Peyer's patch (tissue), 4 donors: Measurements from ENCODE around the gene ZNF804A.

ENCODE experiments used
- POLR2A ChIP-seq, 2 donors: fragments of 450-650 bp; IDR thresholded peaks; one replicate each; pipeline ENCODE4 v1.5.1; 2017; ENCODE audit warnings: antibody characterized with exemption in 2 of 2, mild to moderate bottlenecking in 2 of 2, moderate library complexity in 2 of 2
- TF ChIP-seq, protein P1 (sequence below), 6 experiments: fragments of 450-650 bp in 4 of 6; fragments of 200-600 bp in 2 of 6; sonication (generic) in 1 of 6; IDR thresholded peaks; one replicate each; pipeline ENCODE4 v1.5.1; 2017 to 2019; ENCODE audit warnings: antibody characterized with exemption in 6 of 6, mild to moderate bottlenecking in 3 of 6, moderate library complexity in 1 of 6

GRCh38 chr2:184689638-184690037 lies 91.3 kb downstream of the ZNF804A start:
- TF ChIP-seq, protein P1, sequence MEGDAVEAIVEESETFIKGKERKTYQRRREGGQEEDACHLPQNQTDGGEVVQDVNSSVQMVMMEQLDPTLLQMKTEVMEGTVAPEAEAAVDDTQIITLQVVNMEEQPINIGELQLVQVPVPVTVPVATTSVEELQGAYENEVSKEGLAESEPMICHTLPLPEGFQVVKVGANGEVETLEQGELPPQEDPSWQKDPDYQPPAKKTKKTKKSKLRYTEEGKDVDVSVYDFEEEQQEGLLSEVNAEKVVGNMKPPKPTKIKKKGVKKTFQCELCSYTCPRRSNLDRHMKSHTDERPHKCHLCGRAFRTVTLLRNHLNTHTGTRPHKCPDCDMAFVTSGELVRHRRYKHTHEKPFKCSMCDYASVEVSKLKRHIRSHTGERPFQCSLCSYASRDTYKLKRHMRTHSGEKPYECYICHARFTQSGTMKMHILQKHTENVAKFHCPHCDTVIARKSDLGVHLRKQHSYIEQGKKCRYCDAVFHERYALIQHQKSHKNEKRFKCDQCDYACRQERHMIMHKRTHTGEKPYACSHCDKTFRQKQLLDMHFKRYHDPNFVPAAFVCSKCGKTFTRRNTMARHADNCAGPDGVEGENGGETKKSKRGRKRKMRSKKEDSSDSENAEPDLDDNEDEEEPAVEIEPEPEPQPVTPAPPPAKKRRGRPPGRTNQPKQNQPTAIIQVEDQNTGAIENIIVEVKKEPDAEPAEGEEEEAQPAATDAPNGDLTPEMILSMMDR (IDR thresholded peaks at IDR 0.05) = no peak
- TF ChIP-seq POLR2A (IDR thresholded peaks at IDR 0.05) = no peak
